Ecto neural progenitor cell (in vitro differentiated cells): Measurements from ENCODE around the gene GNAS-AS1.

ENCODE experiments used
- DNase-seq: peaks from one replicate; pipeline ENCODE4 v3.0.0-alpha.2; 2018; ENCODE audit warnings: low spot score

GNAS-AS1 gene

GRCh38 chr20:58855506-58856389 lies 5.0 kb upstream of the GNAS-AS1 start:
- DNase-seq = no peak

- DNase-seq = peak; percentile 56
These were observed 4.2 kb upstream of the GNAS-AS1 start for GRCh38 chr20:58854638-58855471.

- no peak for DNase-seq
These were observed 3.4 kb upstream of the GNAS-AS1 start for GRCh38 chr20:58853976-58854637.

GRCh38 chr20:58853466-58853865 lies 2.8 kb upstream of the GNAS-AS1 start:
- no peak for DNase-seq

GRCh38 chr20:58852543-58853271 lies 2.0 kb upstream of the GNAS-AS1 start, which contains the start of gene GNAS:
TSS of gene GNAS (plus strand) at chr20:58852716.
- peak; percentile 83 for DNase-seq

GRCh38 chr20:58851969-58852458 lies 1.3 kb upstream of the GNAS-AS1 start:
- DNase-seq = no peak

- DNase-seq = peak; percentile 50
These were observed 693 bp upstream of the GNAS-AS1 start for GRCh38 chr20:58851221-58851968.

- no peak for DNase-seq
These were observed 3.2 kb downstream of the GNAS-AS1 start for GRCh38 chr20:58847463-58847862.

- DNase-seq = no peak
These were observed 5.0 kb downstream of the GNAS-AS1 start for GRCh38 chr20:58845706-58846105.

- no peak for DNase-seq
These were observed 7.6 kb downstream of the GNAS-AS1 start for GRCh38 chr20:58843128-58843556.

- DNase-seq = no peak
These were observed 8.4 kb downstream of the GNAS-AS1 start for GRCh38 chr20:58842276-58842675.

- no peak for DNase-seq
These were observed 9.0 kb downstream of the GNAS-AS1 start for GRCh38 chr20:58841539-58842264.

GRCh38 chr20:58840816-58841538 lies 9.7 kb downstream of the GNAS-AS1 start:
- no peak for DNase-seq

GRCh38 chr20:58839991-58840747 lies 10.5 kb downstream of the GNAS-AS1 start:
- DNase-seq = no peak

GRCh38 chr20:58839474-58839874 lies 11.2 kb downstream of the GNAS-AS1 start:
- DNase-seq = peak; percentile 72

GRCh38 chr20:58838174-58838573 lies 12.5 kb downstream of the GNAS-AS1 start:
- DNase-seq = no peak

GRCh38 chr20:58837717-58838116 lies 13.0 kb downstream of the GNAS-AS1 start:
- no peak for DNase-seq

GRCh38 chr20:58836616-58837204 lies 14.0 kb downstream of the GNAS-AS1 start:
- DNase-seq = no peak
